Inferior parietal cortex (tissue), 1 donor: Measurements from ENCODE around the gene ARHGEF1.
"Not testable (repeated sequence)": the region's sequence is repeated elsewhere in the genome, so short reads cannot be mapped to it uniquely, and the experiment has no call there.

Experiments
- DNase-seq: peaks from one replicate; pipeline ENCODE4 v3.0.0-alpha.2; 2016; ENCODE audit errors: extremely low spot score

ARHGEF1 gene

GRCh38 chr19:41930926-41931592 is 48.1 kb downstream of the ARHGEF1 start:
- DNase-seq, result no peak

- DNase-seq, result no peak
These were observed 49.3 kb downstream of the ARHGEF1 start for GRCh38 chr19:41932259-41932719.

GRCh38 chr19:41932720-41933332 is 49.8 kb downstream of the ARHGEF1 start:
- DNase-seq, result no peak

- DNase-seq, result no peak
These were observed 50.9 kb downstream of the ARHGEF1 start for GRCh38 chr19:41933693-41934426.

GRCh38 chr19:41934849-41935374 is 51.9 kb downstream of the ARHGEF1 start:
- peak; percentile 59 for DNase-seq

- no peak for DNase-seq
These were observed 52.9 kb downstream of the ARHGEF1 start for GRCh38 chr19:41935760-41936415.

- DNase-seq, result no peak
These were observed 53.4 kb downstream of the ARHGEF1 start for GRCh38 chr19:41936416-41936850.

GRCh38 chr19:41936961-41937360 is 54.0 kb downstream of the ARHGEF1 start:
- DNase-seq, result no peak

GRCh38 chr19:41937525-41938468 is 54.8 kb downstream of the ARHGEF1 start:
- no peak for DNase-seq

- not testable (repeated sequence) for DNase-seq
These were observed 56.2 kb downstream of the ARHGEF1 start for GRCh38 chr19:41939209-41939608.

- DNase-seq, result no peak
These were observed 57.1 kb downstream of the ARHGEF1 start for GRCh38 chr19:41939861-41940730.

GRCh38 chr19:41940731-41941409 is 57.9 kb downstream of the ARHGEF1 start:
- DNase-seq, result no peak

- no peak for DNase-seq
These were observed 58.6 kb downstream of the ARHGEF1 start for GRCh38 chr19:41941410-41942202.

GRCh38 chr19:41944336-41944735 is 61.4 kb downstream of the ARHGEF1 start:
- no peak for DNase-seq

- no peak for DNase-seq
These were observed 62.3 kb downstream of the ARHGEF1 start for GRCh38 chr19:41945135-41945766.

- no peak for DNase-seq
These were observed 64.1 kb downstream of the ARHGEF1 start for GRCh38 chr19:41947091-41947490.

GRCh38 chr19:41951686-41952172 is 68.7 kb downstream of the ARHGEF1 start:
- DNase-seq, result peak; percentile 87

- DNase-seq, result no peak
These were observed 72.5 kb downstream of the ARHGEF1 start for GRCh38 chr19:41955521-41955920.
